ENCODE data around the gene EIF4A3. TPM values are rescaled to one million over a fixed set of nuclear protein-coding genes. Genes with fewer than 3 reads are reported as not detected.

EIF4A3 gene
- total RNA-seq, 4 donors from 2014 or later: 35.8 to 54.0 (median 45.7) TPM

DNA sequence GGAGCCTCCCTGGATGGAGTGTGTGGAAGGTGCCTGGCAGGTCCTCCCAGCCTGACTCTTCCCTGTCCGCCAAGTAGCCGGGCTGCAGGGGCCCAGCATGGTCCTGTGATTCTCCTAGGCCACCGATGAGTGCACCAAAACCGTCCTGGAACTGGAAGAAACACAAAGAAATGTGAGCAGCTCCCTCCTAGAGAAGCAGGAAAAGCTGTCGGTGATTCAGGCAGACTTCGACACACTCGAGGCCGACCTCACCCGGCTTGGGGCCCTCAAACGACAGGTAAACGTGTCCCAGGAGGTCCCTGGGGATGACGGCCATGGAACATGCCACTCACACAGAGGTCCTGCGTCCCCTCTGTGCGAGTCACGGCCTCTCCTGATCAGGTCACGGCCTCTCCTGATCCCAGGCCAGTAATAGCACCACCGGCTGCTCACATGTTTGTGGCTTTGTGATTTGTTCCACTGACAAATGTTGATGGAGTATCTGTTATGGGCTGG is 49.8 kb downstream of the EIF4A3 start:
- no peak for TF ChIP-seq CTCF (IDR thresholded peaks at IDR 0.05; ENCODE audit: low read depth)

GRCh38 chr17:80096561-80097021 is 50.3 kb downstream of the EIF4A3 start:
- no peak for TF ChIP-seq CTCF (IDR thresholded peaks at IDR 0.05; ENCODE audit: low read depth)

DNA sequence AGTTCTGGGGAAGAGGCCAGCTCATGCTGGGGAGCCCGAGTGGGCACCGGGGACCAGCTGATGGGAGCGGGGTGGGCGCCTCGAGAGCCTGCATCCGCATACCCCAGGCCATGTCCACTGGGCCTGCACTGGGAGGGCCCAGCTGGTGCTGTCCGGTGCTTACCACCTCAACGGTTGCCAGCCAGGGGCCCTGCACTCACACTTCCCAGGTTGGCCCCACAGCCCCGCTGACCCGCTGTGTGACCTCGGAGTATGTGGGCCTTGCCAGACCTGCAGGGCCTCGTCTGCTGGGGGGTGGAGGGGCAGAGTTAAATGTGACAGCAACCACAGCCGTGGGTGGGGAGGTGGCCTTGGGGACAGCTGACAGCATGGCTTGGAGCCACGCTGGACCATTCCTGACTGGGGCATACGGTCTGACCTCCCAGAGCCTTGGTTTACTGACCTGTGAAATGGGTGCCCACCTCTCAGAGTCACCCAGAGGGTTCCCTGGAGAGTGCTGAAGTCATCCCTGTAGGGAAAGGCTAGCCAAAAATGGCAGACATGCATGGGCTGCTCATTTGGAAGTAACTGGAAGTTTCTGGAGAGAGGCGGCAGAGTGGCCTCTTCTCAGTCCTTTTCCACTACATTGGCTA is 51.0 kb downstream of the EIF4A3 start:
- no peak for TF ChIP-seq CTCF (IDR thresholded peaks at IDR 0.05; ENCODE audit: low read depth)

- no peak for TF ChIP-seq CTCF (IDR thresholded peaks at IDR 0.05; ENCODE audit: low read depth)
Observed at GRCh38 chr17:80095038-80095843, 51.7 kb downstream of the EIF4A3 start.

DNA sequence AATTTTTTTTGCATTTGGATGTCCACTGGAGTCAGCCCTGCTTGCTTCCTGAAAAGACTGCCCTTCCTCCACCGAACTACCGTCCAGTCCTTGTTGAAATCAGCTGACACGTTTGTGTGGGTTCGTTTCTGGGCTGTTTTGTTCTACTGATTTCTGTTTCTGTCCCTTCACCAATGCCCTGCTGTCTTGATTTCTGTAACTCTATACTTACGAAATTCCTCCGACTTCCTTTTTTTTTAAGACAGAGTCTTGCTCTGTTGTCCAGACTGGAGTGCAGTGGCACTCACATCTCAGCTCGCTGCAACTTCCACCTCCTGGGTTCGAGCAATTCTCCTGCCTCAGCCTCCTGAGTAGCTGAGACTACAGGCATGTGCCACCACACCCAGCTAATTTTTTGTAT is 54.0 kb downstream of the EIF4A3 start:
- no peak for TF ChIP-seq CTCF (IDR thresholded peaks at IDR 0.05; ENCODE audit: low read depth)

GRCh38 chr17:80091376-80091775 is 55.6 kb downstream of the EIF4A3 start:
- no peak for TF ChIP-seq CTCF (IDR thresholded peaks at IDR 0.05; ENCODE audit: low read depth)

GRCh38 chr17:80089762-80090161 is 57.2 kb downstream of the EIF4A3 start:
- no peak for TF ChIP-seq CTCF (IDR thresholded peaks at IDR 0.05; ENCODE audit: low read depth)

All from subcutaneous adipose tissue (tissue), 4 donors.